GM12872 (cell line): ENCODE results near the gene SUSD4.

Experiments used
- CTCF ChIP-seq: IDR thresholded peaks from 3 replicates; pipeline ENCODE4 v1.5.1; 2011; ENCODE audit warnings: low read depth, mild to moderate bottlenecking, low read length, moderate library complexity; ENCODE audit not compliant: insufficient read depth

SUSD4 gene

DNA sequence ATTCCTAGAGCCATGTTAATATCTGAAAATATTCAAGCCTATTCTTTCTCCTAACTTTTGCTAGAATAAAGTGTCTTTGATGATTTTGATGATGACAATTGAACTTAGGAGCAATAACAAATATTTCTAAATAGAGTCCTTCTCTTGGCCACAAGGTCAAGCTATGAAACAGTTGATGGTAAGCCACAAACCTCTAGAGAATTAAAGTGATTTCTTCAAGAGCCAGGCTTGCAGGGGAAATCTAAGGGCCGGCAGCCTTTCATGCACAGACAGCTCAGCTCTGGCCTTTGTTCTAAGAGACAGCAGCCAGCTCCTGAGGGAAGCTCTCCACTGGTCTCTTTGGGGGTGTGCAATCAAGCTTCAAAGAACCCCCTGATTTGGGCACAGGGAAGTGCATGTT is 59.0 kb downstream of the SUSD4 start:
- no peak for TF ChIP-seq CTCF

GRCh38 chr1:223301371-223301770 is 62.6 kb downstream of the SUSD4 start:
- no peak for TF ChIP-seq CTCF

DNA sequence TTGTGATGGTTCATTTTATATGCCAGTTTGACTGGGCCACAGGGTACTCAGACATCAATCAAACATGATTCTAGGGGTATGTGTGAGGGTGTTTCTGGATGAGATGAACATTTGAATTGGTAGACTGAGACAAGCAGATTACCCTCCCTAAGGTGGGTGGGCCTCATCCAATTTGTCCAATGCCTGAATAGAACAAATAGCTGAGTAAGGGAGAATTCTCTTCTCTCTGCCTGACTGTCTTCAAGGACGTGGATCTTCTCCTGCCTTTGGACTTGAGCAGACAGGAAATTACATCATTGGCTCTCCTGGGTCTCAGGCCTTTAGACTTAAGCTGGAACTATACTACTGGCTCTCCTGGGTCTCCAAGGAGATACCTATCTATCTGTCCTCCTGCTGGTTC is 64.4 kb downstream of the SUSD4 start:
- no peak for TF ChIP-seq CTCF

DNA sequence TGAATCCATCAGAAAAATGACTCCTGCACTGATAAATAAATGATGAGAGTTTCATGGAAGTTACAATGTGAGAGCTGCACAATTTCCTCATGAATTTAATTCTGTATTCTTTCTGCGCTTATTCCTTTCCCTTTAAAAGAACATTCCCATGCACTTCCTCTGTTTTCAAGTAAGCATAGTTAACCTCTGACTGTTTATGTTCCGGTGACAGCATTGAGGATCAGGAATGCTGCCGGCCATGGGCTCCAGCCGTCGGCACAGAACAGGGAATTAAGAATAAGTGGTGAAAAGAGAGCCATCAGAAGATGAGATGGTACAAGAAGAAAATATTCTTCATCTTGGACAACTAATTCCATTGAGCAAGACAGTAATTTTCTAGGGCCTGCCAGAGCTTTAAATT is 65.3 kb downstream of the SUSD4 start:
- TF ChIP-seq CTCF = no peak

GRCh38 chr1:223297800-223298199 is 66.2 kb downstream of the SUSD4 start:
- TF ChIP-seq CTCF = no peak

- TF ChIP-seq CTCF = no peak
These were observed 72.2 kb downstream of the SUSD4 start for GRCh38 chr1:223291796-223292195.

GRCh38 chr1:223290397-223290796 is 73.6 kb downstream of the SUSD4 start:
- no peak for TF ChIP-seq CTCF

DNA sequence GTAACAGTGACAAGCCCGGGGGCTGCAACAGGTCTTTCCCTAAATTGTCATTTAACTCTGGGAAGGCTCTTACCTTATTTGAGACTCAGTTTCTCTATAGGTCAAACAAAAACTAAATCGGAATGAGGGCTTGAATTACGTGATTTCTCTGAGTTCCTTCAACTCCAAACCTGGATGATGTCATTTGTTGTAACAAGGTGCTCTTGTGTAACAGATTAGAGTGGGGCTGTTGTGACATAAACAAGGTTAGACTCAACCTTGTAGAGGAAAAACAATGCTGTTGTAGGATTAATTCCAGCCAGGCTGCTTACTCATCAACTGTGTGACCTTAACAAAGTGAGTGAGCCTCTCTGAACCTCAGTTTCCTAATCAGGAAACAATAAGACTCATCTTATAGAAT is 74.4 kb downstream of the SUSD4 start:
- no peak for TF ChIP-seq CTCF
